Measurements from ENCODE around the gene DAB1. TPM values are rescaled to one million over a fixed set of nuclear protein-coding genes. Genes with fewer than 3 reads are reported as not detected.

DAB1 gene
- polyA plus RNA-seq, 1 donor = 5.6 TPM

GRCh38 chr1:57160594-57160993, 263.3 kb downstream of the DAB1 start:
- DNase-seq = no peak

GRCh38 chr1:57158604-57158998, 265.3 kb downstream of the DAB1 start:
- no peak for DNase-seq

- DNase-seq = no peak
These were observed 265.8 kb downstream of the DAB1 start for GRCh38 chr1:57157818-57158603.

- DNase-seq = no peak
These were observed 267.0 kb downstream of the DAB1 start for GRCh38 chr1:57156907-57157306.

GRCh38 chr1:57146100-57146499, 277.8 kb downstream of the DAB1 start:
- DNase-seq = no peak

GRCh38 chr1:57142999-57143398, 280.9 kb downstream of the DAB1 start:
- DNase-seq = no peak

- no peak for DNase-seq
These were observed 281.7 kb downstream of the DAB1 start for GRCh38 chr1:57142169-57142568.

- no peak for DNase-seq
These were observed 285.3 kb downstream of the DAB1 start for GRCh38 chr1:57138432-57139078.

GRCh38 chr1:57137980-57138379, 285.9 kb downstream of the DAB1 start:
- DNase-seq = no peak

- DNase-seq = no peak
These were observed 289.1 kb downstream of the DAB1 start for GRCh38 chr1:57134803-57135202.

- DNase-seq = no peak
These were observed 290.2 kb downstream of the DAB1 start for GRCh38 chr1:57133686-57134085.

GRCh38 chr1:57132993-57133622, 290.8 kb downstream of the DAB1 start:
- no peak for DNase-seq

GRCh38 chr1:57131701-57132394, 292.0 kb downstream of the DAB1 start:
- DNase-seq = no peak

- no peak for DNase-seq
These were observed 292.6 kb downstream of the DAB1 start for GRCh38 chr1:57131257-57131656.

- no peak for DNase-seq
These were observed 294.0 kb downstream of the DAB1 start for GRCh38 chr1:57129865-57130264.

GRCh38 chr1:57127976-57128375, 295.9 kb downstream of the DAB1 start:
- no peak for DNase-seq

- no peak for DNase-seq
These were observed 299.0 kb downstream of the DAB1 start for GRCh38 chr1:57124768-57125446.

- no peak for DNase-seq
These were observed 299.7 kb downstream of the DAB1 start for GRCh38 chr1:57124170-57124569.

- no peak for DNase-seq
These were observed 301.8 kb downstream of the DAB1 start for GRCh38 chr1:57122031-57122430.

GRCh38 chr1:57118948-57119603, 304.8 kb downstream of the DAB1 start:
- DNase-seq = no peak

- no peak for DNase-seq
These were observed 306.1 kb downstream of the DAB1 start for GRCh38 chr1:57117753-57118152.

- peak; percentile 17 for DNase-seq
These were observed 307.0 kb downstream of the DAB1 start for GRCh38 chr1:57116871-57117270.
